Neural progenitor cell (in vitro differentiated cells): ENCODE data around the gene MRC1.

Experiments
- EZH2 ChIP-seq: fragments of 200-600 bp; sonication (generic); IDR thresholded peaks from 2 replicates; pipeline ENCODE4 v1.6.1; 2017; ENCODE audit warnings: antibody characterized with exemption, mild to moderate bottlenecking, moderate library complexity
- EZH2phosphoT487 ChIP-seq: fragments of 200-600 bp; sonication (generic); IDR thresholded peaks from 2 replicates; pipeline ENCODE4 v1.6.1; 2017; ENCODE audit warnings: antibody characterized with exemption
- TF ChIP-seq, protein P1 (sequence below): fragments of 200-600 bp; sonication (generic); IDR thresholded peaks from 2 replicates; pipeline ENCODE4 v1.5.1; 2017; ENCODE audit warnings: antibody characterized with exemption, mild to moderate bottlenecking

DNA sequence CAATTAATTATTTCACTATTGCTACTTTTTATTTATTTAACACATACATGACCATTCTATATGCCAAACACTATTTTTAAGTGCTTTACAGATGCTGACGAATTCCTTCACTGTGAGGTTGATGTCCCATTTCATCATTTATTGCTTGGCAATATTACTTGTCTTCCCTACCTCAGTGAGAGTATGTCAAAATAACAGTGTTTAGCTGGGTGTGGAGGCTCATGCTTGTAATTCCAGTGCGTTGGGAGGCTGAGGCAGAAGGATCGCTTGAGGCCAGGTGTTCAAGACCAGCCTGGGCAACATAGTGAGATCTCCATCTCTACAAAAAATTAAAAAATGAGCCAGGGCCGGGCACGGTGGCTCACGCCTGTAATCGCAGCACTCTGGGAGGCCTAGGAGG lies 19.8 kb upstream of the MRC1 start:
- TF ChIP-seq, protein P1, sequence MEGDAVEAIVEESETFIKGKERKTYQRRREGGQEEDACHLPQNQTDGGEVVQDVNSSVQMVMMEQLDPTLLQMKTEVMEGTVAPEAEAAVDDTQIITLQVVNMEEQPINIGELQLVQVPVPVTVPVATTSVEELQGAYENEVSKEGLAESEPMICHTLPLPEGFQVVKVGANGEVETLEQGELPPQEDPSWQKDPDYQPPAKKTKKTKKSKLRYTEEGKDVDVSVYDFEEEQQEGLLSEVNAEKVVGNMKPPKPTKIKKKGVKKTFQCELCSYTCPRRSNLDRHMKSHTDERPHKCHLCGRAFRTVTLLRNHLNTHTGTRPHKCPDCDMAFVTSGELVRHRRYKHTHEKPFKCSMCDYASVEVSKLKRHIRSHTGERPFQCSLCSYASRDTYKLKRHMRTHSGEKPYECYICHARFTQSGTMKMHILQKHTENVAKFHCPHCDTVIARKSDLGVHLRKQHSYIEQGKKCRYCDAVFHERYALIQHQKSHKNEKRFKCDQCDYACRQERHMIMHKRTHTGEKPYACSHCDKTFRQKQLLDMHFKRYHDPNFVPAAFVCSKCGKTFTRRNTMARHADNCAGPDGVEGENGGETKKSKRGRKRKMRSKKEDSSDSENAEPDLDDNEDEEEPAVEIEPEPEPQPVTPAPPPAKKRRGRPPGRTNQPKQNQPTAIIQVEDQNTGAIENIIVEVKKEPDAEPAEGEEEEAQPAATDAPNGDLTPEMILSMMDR: no peak
- no peak for TF ChIP-seq EZH2phosphoT487
- TF ChIP-seq EZH2: no peak
